Left cardiac atrium (tissue), 4 donors: Measurements from ENCODE around the gene SLC9C2. TPM values are rescaled to one million over a fixed set of nuclear protein-coding genes. Genes with fewer than 3 reads are reported as not detected.
"Not testable (repeated sequence)": the region's sequence is repeated elsewhere in the genome, so short reads cannot be mapped to it uniquely, and the experiment has no call there.

Experiments
- ATAC-seq, 2 donors: fragments of 200-7000 bp; cut with Tn5 transposase; one replicate each; pipeline ENCODE4 v1.9.1; 2020; ENCODE audit warnings: mild to moderate bottlenecking in 2 of 2, moderate library complexity in 2 of 2
- DNase-seq: peaks from one replicate; pipeline ENCODE4 v3.0.0-alpha.2; 2020
- intact Hi-C, 2 donors: fragments of 100-400 bp; cut with DNase I; formaldehyde crosslinking; loops; one replicate each; pipeline versions ENCODE4 v1.14.1 to v1.15.1; 2022 to 2023
- total RNA-seq, 2 donors: library from RNA; stranded (reverse); fragmentation: NEBNext Ultra II Directional; extraction: Animal tissue kit (Norgen Biotek cat#: 25700); gene quantifications; one replicate each; pipeline ENCODE4 v1.2.1, GENCODE V29; 2021
- donor health status: DM: no; HTN: yes; CAD: no.
- donor health status: DM: no; HTN: yes; CAD: no; lungs with severe emphysema.
- donor health status: DM: yes; HTN: yes; CAD: no.
- donor health status: Dilated cardiomyopathy.

Gene SLC9C2
- total RNA-seq, 2 donors from 2014 or later: 0.06 to 0.71 TPM

- not testable (repeated sequence) for DNase-seq, ATAC-seq
- intact Hi-C loops: loop anchor here in 1 of 2 donors (5.0 kb wide), 3 partner anchors 43 to 347 kb away; partner anchors contain the start of genes CENPL, DARS2 and KLHL20
Observed at GRCh38 chr1:173474780-173475421, 128.0 kb downstream of the SLC9C2 start.

DNA sequence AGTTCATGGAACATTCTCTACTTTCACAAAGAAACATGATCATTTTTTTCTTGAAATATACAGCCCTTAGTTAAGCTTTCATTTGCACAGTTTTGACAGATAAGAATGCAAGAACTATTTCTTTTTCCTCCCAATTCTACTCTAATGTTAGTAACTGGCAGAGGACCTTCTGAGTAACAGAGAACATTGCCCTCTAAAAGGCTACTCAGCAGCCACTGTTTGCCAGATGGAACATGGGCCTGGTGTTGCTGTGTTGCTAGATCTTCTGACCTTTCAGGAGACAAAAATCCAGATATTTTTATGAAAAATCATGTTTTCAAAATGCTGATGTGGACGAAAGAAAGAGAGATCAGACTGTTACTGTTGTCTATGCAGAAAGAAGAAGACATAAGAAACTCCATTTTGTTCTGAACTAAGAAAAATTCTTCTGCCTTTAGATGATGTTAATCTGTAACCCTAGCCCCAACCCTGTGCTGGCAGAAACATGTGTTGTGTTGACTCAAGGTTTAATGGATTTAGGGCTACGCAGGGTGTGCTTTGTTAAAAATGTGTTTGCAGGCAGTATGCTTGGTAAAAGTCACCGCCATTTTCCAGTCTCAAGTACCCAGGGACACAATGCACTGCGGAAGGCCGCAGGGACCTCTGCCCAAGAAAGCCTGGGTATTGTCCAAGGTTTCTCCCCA is 128.6 kb downstream of the SLC9C2 start:
- no peak for ATAC-seq

DNA sequence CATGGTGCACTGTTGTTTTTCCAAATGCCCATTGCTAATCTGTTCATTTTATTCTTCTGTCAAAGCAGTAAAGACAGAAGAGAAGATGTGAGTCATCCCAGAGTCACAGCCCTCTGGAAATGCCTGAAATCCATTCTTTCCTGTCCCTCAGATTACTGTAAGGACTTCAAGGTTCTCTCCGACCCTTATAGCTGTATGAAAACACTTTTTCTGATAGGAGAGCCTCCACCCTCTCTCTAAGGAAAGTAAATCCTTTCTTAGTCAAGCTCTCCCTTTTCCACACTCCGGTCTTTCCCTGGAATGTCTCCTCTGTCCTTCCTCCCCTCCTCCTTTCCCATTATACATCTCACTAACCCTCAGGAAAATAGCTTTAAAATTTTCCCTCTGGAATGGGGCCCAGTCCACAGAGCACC is 129.3 kb downstream of the SLC9C2 start:
- no peak for DNase-seq
- ATAC-seq: no peak
- intact Hi-C loops: no loop called here

More for the DNA sequence above, 128.6 kb downstream of the SLC9C2 start:
- intact Hi-C loops: no loop called here
- DNase-seq: no peak

GRCh38 chr1:173470608-173471007 is 132.3 kb downstream of the SLC9C2 start:
- no peak for DNase-seq
- intact Hi-C loops: no loop called here
- ATAC-seq: no peak

DNA sequence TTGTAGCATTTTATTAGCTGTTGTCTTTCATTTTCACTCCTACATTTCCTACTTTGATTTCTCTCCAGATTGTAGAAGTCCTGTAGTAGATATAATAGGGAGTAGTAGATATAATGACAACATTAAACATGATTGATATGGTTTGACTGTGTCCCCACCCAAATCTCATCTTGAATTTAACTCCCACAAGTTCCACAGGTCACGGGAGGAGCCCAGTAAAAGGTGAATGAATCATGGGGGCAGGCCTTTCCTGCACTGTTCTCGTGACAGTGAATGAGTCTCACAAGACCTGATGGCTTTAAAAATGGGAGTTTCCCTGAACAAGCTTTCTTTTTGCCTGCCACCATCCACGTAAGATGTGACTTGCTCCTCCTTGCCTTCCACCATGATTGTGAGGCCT is 133.2 kb downstream of the SLC9C2 start:
- DNase-seq: no peak
- intact Hi-C loops: no loop called here
- ATAC-seq: no peak

DNA sequence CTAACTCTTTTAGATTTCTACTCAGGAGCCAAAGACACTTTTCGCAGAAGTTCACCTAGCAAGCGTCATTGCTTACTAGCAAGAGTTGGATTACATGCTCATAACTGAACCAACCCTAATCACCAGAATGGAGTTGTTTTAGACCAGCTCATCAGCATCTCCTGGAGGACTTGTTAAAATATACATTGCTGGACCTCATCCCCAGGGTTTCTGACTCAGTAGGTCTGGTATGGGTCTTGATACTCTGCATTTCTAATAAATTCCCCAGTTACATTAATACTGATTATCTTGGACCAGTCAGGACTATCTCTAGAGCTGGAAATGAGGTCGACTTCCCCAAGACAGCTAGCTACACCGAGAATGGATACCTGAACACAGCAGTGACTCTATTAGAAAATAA is 135.4 kb downstream of the SLC9C2 start:
- no peak for DNase-seq
- no peak for ATAC-seq
- intact Hi-C loops: no loop called here

DNA sequence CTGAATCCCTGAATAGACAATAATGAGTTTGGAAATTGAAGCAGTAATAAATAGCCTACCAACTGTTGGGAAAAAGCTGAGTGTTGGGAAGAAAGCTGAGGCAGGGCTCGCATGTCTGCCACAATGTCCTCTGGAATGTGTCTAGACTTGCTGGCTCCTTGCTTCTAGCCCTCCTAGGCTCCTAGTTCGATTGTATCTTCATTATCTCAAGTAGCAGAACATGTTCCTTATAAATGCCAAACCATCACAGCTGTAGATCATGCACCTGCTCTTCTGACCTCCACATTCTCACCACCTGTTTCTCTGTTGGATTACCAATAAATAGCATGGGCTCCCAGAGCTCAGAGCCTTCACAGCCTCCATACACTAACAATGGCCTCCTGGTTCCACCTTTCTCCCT is 138.7 kb downstream of the SLC9C2 start:
- ATAC-seq, DNase-seq, intact Hi-C loops: not testable (repeated sequence)

- ATAC-seq, DNase-seq, intact Hi-C loops: not testable (repeated sequence)
Observed at GRCh38 chr1:173462666-173463065, 140.2 kb downstream of the SLC9C2 start.

GRCh38 chr1:173459885-173460284 is 143.0 kb downstream of the SLC9C2 start:
- ATAC-seq: no peak
- intact Hi-C loops: no loop called here

GRCh38 chr1:173454966-173455524 is 147.8 kb downstream of the SLC9C2 start:
- ATAC-seq: no peak
- DNase-seq: no peak
- intact Hi-C loops: no loop called here

More at GRCh38 chr1:173459885-173460284, 143.0 kb downstream of the SLC9C2 start:
- DNase-seq: no peak

- intact Hi-C loops: no loop called here
- DNase-seq (no peak), ATAC-seq (no peak)
Observed at GRCh38 chr1:173453982-173454381, 148.9 kb downstream of the SLC9C2 start.

DNA sequence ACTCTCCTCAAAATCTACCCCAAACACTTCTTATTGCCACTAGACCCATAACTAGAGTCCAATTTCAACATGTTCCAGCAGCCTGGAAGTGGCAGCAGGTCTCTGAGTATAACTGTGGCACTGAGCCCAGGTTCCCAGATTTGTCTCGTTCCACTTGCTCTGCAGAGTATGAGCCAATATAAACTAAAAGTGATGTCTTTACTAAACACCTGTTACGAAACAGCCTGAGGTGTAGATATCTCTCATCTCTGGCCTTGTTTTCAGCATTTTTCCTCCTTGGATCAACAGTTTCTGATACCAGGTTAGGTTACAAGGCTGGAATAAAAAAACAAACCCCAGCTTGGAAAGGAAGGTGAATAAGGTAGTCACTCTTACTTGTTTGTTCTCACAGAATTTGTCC is 150.9 kb downstream of the SLC9C2 start:
- ATAC-seq: peak; percentile 83 to 91
- intact Hi-C loops: no loop called here
- peak; percentile 44 for DNase-seq

Other genes starting within 250 kb of the SLC9C2 start
- gene PRDX6, start 125.7 kb downstream of the SLC9C2 start, total RNA-seq: 100 to 1,000 TPM; 551 to 783 TPM
- gene TEX50, start 32.3 kb upstream of the SLC9C2 start, total RNA-seq: not detected
- gene ANKRD45, start 66.8 kb upstream of the SLC9C2 start, total RNA-seq: under 1 TPM in 1 of 2 donors, not detected in 1; 0.65 TPM
- gene KLHL20, start 111.9 kb upstream of the SLC9C2 start, total RNA-seq: 10 to 100 TPM; 17.3 to 19.8 TPM
- gene DARS2, start 221.6 kb upstream of the SLC9C2 start, total RNA-seq: 10 to 100 TPM; 13.1 to 13.2 TPM
- 1 to 10 TPM; 4.3 to 4.9 TPM for gene CENPL, start 221.8 kb upstream of the SLC9C2 start, total RNA-seq